Upper lobe of right lung (tissue), 1 donor: ENCODE measurements around the gene ZMYM4. TPM values are rescaled to one million over a fixed set of nuclear protein-coding genes. Genes with fewer than 3 reads are reported as not detected.

Experiments
- ATAC-seq: fragments of 200-7000 bp; cut with Tn5 transposase; one replicate; pipeline ENCODE4 v1.9.1; 2020; ENCODE audit warnings: mild to moderate bottlenecking, moderate library complexity
- DNase-seq: peaks from one replicate; pipeline ENCODE4 v3.0.0-alpha.2; 2020
- H3K27ac ChIP-seq: fragments of 200-600 bp; one replicate; pipeline ENCODE4 v1.8.0; 2022
- H3K27me3 ChIP-seq: fragments of 200-600 bp; one replicate; pipeline ENCODE4 v1.8.0; 2022; ENCODE audit warnings: mild to moderate bottlenecking
- H3K36me3 ChIP-seq: fragments of 200-600 bp; one replicate; pipeline ENCODE4 v1.8.0; 2022
- H3K4me1 ChIP-seq: fragments of 200-600 bp; one replicate; pipeline ENCODE4 v1.8.0; 2022
- H3K4me3 ChIP-seq: fragments of 200-600 bp; one replicate; pipeline ENCODE4 v1.8.0; 2022; ENCODE audit warnings: mild to moderate bottlenecking
- H3K9me3 ChIP-seq: fragments of 200-600 bp; one replicate; pipeline ENCODE4 v1.8.0; 2022
- CTCF ChIP-seq: fragments of 200-600 bp; IDR thresholded peaks from one replicate; pipeline ENCODE4 v1.8.0; 2022; ENCODE audit warnings: antibody characterized with exemption
- intact Hi-C: fragments of 100-400 bp; cut with DNase I; formaldehyde crosslinking; loops from one replicate; pipeline ENCODE4 v1.11.0; 2022
- total RNA-seq: library from RNA; stranded (reverse); fragmentation: NEBNext Ultra II Directional; extraction: Animal tissue kit (Norgen Biotek cat#: 25700); gene quantifications from one replicate; pipeline ENCODE4 v1.2.1, GENCODE V29; 2021
- donor health status: DM: no; HTN: yes; CAD: no; lungs with severe emphysema.

ZMYM4 gene
- total RNA-seq, 1 donor from 2014 or later, result 48.1 TPM

GRCh38 chr1:35359995-35360394 is 91.5 kb downstream of the ZMYM4 start:
- H3K4me1 ChIP-seq, result no peaks in the 10 kb centered on the region
- intact Hi-C loops, result no loop called here
- no peak overlapping the region for H3K4me3 ChIP-seq
- no peaks in the 10 kb centered on the region for H3K9me3 ChIP-seq
- H3K36me3 ChIP-seq, result peaks cover 18% of the 10 kb centered on the region
- TF ChIP-seq CTCF, result no peak
- DNase-seq (no peak), ATAC-seq (no peak)
- no peaks in the 10 kb centered on the region for H3K27me3 ChIP-seq
- H3K27ac ChIP-seq, result no peak overlapping the region

GRCh38 chr1:35361638-35362037 is 93.1 kb downstream of the ZMYM4 start:
- Histone ChIP-seq H3K27me3 (no peaks in the 10 kb centered on the region), H3K4me1 (no peaks in the 10 kb centered on the region), H3K36me3 (peaks cover 22% of the 10 kb centered on the region), H3K9me3 (no peaks in the 10 kb centered on the region), H3K27ac (no peak overlapping the region), H3K4me3 (no peak overlapping the region)
- no peak for ATAC-seq
- intact Hi-C loops, result no loop called here
- no peak for DNase-seq
- no peak for TF ChIP-seq CTCF

- Histone ChIP-seq H3K27ac (no peak overlapping the region), H3K27me3 (no peaks in the 10 kb centered on the region), H3K9me3 (no peaks in the 10 kb centered on the region), H3K4me3 (no peak overlapping the region), H3K4me1 (no peaks in the 10 kb centered on the region), H3K36me3 (peaks cover 30% of the 10 kb centered on the region)
- ATAC-seq, result peak; percentile 23
- no peak for DNase-seq
- intact Hi-C loops, result no loop called here
- TF ChIP-seq CTCF, result no peak
These were observed 96.2 kb downstream of the ZMYM4 start for GRCh38 chr1:35364741-35365140.

GRCh38 chr1:35367914-35368313 is 99.4 kb downstream of the ZMYM4 start:
- Histone ChIP-seq H3K27ac (no peak overlapping the region), H3K4me1 (peaks cover 4% of the 10 kb centered on the region), H3K4me3 (no peak overlapping the region), H3K27me3 (no peaks in the 10 kb centered on the region), H3K36me3 (peaks cover 19% of the 10 kb centered on the region), H3K9me3 (no peaks in the 10 kb centered on the region)
- ATAC-seq (no peak), DNase-seq (no peak)
- no peak for TF ChIP-seq CTCF
- intact Hi-C loops, result no loop called here

DNA sequence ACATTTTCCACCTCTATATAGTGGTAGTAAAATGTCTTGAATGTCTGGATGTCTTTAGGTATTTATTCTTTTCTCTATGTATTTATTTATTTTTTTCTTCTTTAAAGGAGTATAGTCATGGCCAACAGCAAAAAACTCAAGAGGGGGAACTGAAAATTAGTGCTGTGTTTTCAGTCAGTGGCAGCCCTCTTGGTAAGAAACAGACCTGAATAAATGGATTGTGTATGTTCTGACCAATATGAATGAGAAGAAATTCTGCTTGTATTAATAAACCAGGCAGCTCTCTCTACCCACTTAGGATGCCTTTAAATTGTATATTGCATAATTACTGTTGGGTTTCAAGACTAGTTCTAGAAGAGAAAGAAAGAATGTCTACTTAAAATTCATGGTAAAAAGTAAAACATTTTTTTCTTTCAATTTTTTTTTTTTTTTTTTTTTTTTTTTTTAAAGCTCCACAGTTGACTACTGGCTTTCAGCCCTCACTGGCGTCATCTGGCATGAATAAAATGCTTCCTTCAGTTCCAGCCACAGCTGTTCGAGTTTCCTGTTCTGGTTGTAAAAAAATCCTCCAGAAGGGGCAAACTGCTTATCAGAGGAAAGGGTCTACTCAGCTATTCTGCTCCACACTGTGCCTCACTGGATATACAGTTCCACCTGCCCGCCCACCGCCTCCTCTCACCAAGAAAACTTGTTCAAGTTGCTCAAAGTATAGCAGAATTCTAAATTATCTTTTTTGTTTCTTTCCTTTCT is 101.6 kb downstream of the ZMYM4 start:
- peak overlapping the region; percentile 6 for H3K27ac ChIP-seq
- H3K27me3 ChIP-seq, result no peaks in the 10 kb centered on the region
- H3K4me1 ChIP-seq, result peaks cover 4% of the 10 kb centered on the region
- H3K4me3 ChIP-seq, result no peak overlapping the region
- no peak for TF ChIP-seq CTCF
- no peak for ATAC-seq
- no peak for DNase-seq
- intact Hi-C loops, result no loop called here
- no peaks in the 10 kb centered on the region for H3K9me3 ChIP-seq
- H3K36me3 ChIP-seq, result peaks cover 15% of the 10 kb centered on the region
